HG03066 (cell line): ENCODE data around the gene KLHL26.

Experiments
- ATAC-seq: cut with Tn5 transposase; IDR thresholded peaks from one replicate; pipeline ENCODE4 v1.9.1; 2021; ENCODE audit warnings: low read depth; ENCODE audit not compliant: unreplicated experiment

Gene KLHL26

DNA sequence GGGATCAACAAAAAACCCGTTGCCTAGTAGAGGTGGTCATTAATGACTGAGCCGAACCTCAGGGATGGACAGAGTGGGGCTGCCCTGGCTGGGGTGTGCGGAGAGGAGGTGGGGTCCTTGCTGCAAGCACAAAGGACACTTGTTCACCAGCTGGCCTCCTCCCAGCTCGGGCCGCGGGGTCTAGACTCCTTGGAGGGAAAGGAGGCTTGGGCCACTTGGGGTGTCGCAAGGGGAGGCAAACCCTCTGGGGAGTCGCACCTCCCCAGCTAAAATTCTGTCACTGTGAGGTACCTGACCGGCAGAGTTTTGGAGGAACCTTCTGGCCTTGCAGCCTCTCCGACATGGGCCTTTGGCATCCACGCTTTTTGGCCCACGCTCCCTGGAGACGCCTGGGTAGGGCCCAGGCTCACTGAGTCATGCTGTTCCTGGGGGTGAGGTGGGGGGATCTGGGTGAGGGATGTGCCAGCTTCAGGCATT is 8.2 kb downstream of the KLHL26 start:
- no peak for ATAC-seq

DNA sequence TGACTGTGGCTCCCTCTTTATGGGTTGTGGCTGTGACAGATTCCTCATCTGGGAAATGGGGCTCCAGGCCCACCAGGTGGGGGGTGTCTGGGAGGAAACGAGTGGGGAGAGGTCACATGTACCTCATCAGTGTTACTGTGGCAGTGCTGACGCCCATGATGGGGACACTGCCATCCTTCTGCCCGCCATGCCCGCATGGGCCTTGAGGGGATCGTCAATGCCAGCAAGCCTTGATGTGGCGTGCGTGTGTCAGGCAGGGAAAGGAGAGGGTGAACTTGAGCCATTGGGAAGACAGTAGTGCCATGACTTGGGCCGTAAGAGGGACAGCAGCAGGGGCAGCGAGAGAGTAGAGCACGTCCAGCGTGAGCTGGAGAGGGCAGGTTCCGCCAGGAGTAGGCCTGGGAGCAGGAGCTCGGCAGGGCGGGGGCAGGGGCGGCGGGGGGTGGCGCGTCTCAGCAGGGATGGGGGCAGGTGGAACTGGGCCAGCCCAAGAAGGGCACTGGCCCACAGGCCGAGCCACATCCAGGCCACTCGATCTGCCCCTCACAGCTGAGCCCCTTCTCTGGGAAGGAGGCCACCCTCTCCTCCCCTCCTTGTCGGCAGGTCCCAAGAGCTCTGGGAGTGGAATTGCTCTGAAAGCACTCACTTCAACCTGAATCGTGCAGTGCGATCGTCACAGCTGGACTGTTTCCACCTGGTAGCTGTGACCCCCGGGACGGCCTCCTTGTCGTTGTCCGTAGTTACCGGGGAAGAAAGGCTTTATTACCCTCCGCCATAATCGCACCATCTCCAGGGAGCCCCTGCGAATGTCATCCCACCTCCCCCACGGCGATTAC is 9.9 kb downstream of the KLHL26 start:
- no peak for ATAC-seq

DNA sequence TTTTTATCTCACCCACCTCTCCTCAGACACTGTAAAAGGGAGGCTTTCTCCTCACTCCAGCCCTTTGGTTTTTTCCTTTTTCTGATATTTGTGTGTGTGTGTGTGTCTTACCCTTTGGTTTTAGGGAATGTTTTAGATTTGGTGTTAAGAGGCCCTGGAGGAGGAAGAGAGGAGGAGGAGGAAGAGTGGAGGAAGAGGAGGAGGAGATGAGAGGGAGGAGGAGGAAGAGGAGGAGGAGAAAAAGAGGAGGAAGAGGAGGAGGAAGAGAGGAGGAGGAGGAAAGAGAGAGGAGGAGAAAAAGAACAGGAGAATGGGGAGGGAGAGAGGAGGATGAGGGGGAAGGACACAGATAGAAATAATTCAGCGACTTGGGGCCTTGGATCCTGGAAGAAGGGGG is 10.5 kb downstream of the KLHL26 start:
- no peak for ATAC-seq

DNA sequence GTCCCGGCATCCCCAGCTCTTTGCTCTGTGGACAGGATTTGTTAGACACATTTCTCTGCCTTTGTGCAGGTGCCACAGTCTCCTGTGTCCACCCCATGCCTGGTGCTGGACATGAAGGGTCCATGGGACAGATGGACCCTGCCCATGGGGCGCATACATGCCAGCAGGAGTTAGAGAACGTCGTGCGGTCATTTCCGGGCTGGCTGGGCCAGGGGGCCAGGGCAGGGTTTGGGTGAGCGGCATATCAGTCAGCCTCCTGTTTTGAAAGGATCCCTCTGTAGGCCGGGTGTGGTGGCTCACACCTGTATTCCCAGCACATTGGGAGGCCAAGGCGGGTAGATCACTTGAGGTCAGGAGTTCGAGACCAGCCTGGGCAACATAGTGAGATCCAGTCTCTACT is 11.0 kb downstream of the KLHL26 start:
- ATAC-seq: no peak

DNA sequence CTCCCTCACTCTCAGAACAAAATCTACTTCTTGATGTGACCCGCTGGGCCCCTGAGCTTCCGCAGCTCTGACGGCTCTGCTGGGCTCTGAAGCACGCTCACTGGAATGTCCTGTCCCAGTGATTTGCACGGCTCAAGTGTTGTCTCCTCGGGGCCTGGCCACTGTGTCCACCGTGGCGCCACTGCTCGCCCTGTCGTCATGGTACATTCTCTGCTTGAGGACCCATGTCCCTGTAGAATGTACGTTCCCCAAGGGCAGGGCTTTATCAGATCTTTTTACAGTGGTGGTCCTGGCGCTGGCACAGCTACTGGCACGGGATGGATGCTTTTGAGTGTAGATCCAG is 12.1 kb downstream of the KLHL26 start:
- ATAC-seq: no peak

DNA sequence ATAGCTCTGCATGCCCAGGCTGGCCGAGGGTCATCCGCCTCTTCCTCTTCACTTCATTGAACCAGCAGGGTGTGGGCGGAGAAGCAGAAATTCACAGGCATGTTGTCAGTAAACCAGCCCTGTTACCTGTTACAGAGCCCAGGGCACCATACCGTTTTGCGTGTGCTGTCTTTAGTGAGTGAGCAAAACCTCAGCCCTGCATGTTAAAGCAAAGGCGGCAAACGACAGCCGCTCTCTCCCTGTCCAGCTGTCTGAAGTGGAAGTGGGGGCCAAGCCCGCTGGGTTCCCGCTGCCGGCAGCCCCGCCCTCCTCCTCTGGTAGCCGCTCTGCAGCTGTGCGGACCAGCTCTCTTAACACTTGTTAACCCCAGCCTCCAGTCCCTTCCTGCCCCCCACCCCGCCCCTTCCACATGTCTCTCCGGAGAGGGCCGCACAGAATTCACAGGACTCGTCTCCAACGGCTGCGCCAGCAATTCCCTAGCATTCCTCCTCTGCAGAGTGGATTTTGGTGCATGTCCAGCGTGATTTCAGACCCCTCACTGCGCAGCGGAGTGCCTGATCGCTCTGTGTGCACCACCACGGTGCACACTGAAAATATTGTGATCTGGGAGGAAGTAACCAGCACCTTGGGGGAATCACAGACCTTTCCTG is 12.7 kb downstream of the KLHL26 start:
- no peak for ATAC-seq

DNA sequence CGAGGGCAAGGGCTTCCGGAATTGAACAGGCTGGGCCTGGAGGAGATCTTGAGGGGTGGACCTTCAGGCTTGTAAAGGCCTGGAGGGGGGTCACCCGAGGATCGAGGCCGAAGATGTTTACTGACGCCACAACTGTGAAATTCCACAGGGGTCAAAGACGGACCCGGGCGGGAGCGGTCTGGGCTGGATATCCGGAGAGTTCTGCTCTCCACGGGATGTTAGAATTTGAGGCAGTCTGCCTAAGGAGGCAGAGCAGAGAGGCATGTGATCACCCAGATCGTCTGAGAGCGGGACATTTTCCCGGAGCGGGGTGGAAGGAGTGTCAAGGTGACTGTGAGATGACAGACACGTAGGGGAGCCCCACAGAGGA is 13.2 kb downstream of the KLHL26 start:
- ATAC-seq: no peak

DNA sequence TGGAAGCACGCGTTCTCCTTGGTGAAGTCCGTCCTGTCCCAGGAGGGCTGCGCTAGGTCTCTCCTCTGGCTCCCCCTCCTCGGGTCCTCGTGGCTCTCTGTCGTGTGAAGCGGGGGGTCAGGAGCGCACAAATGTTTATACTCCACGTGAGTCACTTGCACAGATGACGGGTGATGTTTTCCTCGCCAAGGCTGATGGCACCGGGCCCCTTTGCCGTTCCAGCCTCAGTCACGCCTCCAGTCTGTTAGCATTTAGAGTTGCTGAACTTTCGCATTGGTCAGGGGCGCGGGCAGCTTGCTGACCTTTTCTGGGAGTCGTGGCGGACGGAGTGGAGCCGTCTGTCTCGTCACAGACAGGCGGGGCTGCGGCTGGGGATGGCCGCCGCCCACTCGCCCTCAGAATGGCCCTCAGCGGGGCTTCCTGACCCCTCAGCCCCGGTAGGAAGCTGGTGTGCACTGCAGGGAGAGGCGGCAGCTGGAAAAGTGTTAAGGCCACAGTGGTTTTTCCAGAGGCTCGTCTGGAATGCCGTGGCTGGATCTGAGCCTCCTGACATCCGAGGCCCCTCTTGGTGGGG is 13.7 kb downstream of the KLHL26 start:
- no peak for ATAC-seq

DNA sequence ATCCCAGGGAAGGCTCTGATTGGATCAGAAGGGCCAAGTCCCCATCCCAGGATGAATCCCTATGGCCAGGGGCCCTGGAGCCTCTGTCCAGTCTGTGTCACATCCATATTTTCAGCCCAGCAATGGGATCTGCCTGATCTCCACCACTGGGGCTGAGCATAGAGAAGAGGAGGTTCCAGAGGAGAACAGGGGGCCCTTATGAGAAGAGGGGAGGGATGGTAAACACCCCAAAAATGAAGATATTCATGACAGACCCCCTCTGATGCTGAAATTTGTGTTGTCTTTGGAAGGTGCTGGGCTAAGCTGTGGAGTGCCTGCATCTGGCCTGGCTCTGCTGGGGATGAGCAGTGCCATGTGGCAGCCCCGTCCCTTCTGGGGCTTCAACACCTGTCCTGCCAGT is 14.5 kb downstream of the KLHL26 start:
- ATAC-seq: no peak

DNA sequence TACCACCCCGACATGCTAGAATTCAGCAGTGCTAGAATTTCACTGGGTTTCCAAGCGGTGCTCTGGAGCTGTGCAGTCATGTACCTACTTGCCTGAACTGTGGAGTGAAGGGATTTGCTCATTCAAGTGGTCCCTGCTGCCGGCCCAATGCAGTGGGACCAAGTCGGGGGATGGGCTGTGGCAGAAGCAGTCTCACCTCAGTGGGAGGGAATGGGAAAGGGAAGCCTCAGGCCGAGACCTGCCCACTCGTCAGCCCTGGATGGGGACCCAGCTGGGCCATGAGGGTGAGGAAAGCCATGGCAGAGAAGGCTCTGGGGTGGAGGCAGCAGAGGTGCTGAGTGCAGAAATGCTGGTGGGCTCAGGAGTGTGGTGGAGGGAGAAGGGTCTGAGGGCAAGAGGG is 14.9 kb downstream of the KLHL26 start:
- ATAC-seq: no peak

DNA sequence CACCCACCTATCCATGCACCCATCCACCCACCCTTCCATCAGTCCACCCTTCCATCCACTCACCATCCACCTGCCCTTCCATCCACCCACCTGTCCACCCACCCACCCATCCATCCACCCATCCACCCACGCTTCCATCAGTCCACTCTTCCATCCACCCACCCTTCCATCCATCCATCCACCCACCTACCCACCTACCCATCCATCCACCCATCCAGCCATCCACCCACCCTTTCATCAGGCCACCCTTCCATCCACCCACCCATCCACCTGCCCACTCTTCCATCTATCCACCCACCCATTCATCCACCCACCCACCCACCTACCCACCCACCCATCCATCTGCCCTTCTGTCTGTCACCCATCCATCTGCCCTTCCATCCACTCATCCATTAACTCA is 17.0 kb downstream of the KLHL26 start:
- no peak for ATAC-seq

DNA sequence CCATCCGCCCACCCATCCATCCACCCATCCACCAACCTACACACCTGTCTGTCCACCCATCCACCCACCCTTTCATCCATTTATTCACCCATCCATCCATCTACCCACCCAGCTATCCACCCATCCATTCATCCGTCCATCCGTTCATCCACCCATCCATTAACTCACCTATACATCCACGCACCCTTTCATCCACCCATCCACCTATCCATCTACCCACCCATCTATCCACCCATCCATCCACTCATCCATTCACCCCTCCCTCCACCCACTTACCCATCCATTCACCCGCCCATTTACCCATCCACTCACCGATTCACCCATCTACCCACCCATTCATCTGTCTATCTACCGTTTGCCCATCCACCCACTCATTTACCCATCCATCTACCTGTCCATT is 17.6 kb downstream of the KLHL26 start:
- ATAC-seq: no peak

DNA sequence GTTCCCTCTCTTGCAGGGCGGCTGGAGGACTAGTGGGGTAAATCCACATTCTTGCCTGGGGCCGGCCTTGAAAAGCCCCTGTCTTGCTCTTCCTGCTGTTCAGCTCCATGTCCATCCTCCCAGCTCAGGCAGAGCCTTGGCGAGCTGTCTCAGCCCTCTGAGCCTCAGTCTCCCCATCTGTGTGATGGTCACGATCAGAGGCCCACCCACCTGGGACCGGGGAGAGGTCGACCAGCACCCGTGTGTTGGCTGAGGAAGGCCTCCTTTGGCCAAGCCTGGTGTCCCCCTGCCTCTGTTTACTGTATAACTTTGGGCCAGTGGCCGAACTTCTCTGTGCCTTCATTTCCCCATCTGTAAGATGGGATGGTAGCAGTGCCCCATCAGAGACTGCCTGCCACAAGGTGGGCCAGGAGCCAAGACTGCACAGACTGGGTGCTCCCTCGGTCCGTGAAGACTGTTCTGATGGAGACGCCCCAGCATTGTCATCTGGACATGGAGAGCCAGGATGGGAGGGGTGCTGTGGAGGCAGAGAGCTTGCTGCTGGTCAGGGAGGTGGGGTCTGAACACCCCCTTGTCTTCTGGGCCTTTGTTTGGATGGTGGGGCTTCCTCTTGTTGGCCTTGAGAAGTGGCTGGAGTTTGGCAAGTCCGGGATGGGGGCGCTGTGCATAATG is 18.5 kb downstream of the KLHL26 start:
- no peak for ATAC-seq

DNA sequence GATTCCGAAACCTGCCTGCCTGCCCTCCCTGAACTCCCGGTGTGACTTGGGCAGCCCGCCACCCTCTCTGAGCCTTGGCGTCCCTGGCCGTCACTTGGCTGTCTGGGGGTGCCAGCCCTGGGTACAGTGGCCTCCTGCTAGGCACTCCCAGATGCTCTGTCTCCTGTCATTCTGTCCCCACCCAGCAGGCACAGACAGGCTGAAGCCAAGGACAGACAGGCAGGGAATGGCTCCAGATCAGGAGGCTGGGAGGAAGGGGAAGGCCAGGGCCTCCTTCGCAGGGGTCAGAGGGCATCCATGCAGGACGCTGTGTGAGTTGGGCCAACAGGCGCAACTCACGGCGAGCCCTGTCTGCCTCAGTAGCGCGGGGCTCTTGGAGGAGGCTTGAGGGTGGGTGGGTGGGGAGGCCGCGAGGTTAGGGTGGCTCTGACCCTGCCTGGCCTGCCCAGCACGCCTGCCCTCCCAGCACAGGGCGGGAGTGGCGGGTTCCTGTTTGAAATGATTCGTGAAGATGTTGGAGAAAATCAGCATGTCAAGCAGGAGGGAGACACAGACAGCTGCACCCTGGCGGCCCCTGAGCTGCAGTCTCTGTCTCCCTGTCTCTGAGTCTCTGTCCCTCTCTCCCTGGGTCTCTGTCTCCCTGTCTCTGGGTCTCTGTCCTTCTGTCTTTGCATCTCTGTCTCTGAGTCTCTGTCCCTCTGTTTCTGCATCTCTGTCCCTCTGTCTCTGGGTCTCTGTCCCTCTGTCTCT is 19.7 kb downstream of the KLHL26 start:
- no peak for ATAC-seq

DNA sequence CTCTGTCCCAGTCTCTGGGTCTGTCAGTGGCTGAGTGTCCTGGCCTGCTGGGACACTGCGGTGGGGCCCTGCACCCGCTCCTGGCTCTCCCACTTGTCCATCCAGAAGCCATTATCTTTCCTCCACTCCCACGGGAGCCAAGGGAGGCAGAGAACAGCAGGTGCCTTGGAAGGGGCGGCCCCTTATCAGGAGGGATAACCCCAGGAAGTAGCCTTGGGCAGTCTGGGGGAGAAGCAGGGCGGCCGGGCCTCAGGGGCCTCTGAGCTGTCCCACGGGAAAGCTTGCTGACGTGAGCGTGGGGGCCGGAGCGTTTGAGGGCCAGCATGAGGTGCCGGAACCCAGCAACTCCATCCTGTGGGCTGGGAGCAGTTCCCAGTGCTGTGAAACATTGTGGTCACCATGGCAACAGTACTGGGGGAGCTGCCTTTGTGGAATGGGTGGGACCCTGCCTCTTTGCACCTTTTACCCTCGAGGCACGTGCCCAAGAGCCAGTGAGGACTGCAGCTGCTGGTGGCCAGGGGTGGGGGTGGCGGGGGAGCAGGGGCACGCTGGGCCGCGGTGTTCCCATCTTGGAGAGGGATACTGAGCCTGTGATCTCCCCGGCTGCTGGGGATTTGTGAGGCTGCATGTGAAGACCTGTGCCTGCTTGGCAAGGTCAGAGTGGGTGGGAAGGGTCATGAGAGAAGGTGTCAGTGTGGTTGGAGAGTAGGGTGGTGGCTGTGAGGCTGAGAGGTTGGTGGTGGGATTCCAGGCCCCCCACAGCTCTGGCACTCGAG is 20.9 kb downstream of the KLHL26 start:
- ATAC-seq: no peak

DNA sequence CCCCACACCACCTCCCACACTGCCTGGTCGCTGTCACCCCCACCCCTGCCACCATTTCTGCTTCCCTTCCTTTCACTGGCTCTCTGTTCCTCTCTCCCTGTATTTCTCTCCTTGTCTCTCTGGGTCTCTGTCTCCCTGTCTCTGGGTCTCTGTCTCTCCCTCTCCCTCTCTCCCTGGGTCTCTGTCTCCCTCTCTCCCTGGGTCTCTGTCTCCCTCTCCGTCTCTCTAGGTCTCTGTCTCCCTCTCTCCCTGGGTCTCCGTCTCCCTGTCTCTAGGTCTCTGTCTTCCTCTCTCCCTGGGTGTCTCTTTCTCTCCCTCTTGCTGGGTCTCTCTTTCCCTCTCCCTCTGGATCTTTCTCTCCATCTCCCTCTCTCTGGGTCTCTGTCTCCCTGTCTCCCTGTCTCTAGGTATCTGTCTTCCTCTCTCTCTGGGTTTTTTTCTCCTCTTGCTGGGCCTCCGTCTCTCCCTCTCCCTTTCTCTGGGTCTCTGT is 21.6 kb downstream of the KLHL26 start:
- no peak for ATAC-seq

DNA sequence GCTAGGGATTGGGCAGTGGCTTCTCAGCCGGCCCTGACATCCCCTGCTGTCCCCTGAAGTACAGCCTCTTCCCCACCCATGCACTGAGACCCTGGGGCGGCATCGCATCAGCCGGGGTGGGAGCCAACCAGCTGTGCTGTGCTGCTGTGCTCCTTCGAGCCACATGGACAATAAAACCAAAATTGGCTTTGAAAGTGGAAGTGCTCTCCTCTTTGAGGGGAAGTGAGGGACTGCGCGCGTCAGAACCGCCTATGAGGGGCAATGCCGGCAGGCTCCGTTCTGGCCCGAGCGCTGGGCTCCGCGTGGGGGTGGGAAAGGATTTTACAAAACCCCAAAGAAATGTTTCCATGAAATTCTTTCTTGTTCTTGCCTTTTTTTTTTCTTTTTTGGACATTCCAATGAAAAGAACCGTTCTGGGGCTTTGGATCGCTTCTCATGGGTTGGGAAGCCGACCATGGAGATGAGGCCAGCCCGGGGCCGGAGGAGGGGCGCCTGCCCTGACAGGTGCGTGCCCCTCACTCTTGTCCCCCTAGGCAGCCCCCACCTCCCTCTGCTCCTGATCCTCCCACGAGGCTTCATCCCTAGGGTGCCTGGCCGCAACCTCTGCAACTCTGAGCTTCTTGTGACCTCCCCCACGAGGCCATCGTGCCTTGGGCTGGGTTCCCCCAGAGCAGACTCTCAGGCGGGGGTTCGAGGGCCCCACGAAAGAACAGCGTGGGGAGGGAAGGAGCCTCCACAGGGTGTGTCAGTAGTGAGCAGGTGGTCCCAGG is 22.6 kb downstream of the KLHL26 start:
- ATAC-seq: no peak

DNA sequence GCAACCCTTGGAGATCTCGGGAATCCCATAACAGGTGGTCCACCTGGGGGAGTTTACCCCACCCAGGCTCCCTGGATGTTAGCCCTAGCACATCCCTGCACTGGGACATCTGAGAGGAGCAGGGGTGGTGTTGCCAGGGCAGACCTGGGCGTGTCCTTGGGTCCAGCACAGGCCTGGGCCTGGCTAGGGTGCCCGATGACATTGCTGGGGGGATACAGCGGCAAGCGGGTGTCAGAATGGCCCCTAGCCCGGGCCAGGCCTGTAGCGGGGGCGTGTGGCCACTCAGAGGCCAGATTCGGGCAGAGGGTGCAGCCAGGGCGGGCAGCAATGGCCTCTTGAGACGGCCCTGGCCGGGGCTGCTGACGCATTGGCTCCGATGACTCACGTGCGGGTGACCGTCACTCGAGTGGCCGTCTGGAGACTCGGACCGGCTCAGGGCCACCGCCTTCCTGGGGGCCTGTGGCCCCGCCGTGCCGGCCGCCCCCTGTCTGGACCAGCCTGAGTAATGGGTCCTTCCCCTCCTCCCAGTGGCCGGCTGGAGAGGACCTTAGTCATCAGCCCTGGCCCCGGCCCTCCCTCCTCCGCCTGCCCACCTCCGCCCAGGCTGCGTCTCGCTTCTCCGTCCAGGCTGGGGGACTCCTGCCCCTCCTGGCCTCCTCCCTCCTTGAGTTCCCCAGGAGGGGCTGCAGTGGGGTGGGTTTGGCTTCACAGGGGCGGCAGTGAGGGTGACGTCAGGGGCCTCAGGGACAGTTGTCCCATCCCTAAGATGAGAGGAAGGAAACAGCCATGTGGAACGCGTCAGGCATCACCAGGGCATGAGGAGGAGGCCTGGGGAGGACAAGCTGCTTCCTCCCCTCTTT is 23.5 kb downstream of the KLHL26 start:
- ATAC-seq: no peak
